HPDE6-E6E7 (cell line): ENCODE measurements around the gene LRRC23.

Experiments
- DNase-seq: peaks from one replicate; pipeline ENCODE4 v3.0.0; 2011; ENCODE audit warnings: missing footprints; ENCODE audit errors: extremely low spot score

The LRRC23 gene

DNA sequence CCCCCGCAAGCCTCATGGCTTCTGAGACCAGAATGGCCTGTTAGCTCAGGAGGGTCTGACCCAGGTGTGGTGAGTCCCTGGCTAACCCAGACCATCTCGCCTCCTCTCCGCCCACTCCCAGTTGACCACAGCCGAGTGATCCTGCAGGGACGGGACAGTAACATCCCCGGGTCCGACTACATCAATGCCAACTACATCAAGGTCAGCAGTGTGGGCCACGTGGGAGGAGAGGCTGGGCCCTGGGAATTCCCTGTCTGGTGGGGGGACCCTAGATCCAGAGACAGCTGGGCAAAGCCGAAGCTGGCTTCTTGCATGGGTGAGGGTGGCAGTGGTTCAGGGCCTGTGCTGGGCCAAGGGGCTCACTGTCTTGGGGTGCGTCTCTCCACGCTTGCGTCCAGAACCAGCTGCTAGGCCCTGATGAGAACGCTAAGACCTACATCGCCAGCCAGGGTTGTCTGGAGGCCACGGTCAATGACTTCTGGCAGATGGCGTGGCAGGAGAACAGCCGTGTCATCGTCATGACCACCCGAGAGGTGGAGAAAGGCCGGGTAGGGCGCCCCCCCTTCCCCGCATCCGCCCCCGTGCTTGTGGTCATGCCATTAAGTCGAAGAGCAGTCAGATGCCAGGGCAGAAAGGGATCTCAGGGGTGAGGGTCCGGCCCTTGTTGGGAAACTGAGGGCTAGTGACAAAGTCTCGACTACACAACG, 51.6 kb downstream of the LRRC23 start:
- no peak for DNase-seq

DNA sequence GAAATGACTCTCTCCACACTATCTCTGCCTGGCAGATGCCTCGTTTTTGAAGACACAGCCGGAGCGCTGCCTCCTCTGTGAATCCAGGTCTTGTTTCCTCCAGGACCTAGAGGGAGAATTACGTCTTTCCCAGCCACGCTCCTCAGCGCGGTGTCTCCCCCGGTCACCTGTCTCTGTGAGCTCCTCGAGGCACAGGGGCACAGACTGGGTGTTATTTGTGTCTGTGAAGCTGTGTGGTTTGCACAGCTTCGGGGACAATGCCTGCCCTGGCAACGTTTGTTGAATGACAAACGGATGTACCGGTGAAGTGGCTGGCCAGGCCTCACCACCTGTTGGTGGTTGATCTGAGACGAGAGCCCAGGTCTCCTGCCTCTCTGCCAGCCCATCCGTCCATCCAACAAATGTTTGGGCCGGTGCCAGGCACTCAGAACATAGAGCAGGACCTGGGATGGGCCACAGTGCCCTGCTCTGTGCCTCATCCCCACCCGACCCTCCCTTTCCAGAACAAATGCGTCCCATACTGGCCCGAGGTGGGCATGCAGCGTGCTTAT, 52.6 kb downstream of the LRRC23 start:
- DNase-seq = no peak

DNA sequence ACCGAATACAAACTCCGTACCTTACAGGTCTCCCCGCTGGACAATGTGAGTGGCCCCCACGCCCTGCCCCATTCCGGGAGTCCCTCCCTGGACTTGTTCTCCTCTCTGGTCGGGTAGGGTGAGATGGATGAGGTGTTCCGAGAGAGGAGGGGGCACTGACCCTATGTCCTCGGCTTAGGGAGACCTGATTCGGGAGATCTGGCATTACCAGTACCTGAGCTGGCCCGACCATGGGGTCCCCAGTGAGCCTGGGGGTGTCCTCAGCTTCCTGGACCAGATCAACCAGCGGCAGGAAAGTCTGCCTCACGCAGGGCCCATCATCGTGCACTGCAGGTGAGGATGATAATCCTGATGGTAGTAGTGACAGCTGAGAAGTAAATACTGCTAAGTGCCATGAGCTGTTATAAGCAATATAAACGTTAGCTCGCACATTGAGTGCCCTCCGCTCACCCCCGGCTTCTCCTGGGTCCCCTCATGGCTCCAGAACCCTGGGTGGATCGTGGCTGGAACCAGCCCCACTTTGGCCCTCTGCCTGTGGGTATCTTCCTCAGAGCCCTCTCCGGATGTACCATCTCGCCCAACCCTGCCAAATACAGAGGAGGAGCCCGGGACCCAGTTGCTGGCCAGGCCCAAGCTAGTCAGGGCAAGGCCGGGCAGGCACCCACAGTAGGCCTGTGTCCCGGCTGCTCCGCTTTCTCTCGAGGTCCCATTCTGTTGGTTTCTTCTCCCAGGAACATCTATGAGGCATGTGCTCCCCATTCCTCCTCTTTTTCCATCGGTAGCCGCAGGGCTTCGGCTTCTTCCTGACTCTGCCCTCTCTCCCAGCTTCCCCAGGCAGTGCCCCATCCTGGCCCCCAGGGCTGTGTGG, 53.4 kb downstream of the LRRC23 start:
- no peak for DNase-seq

DNA sequence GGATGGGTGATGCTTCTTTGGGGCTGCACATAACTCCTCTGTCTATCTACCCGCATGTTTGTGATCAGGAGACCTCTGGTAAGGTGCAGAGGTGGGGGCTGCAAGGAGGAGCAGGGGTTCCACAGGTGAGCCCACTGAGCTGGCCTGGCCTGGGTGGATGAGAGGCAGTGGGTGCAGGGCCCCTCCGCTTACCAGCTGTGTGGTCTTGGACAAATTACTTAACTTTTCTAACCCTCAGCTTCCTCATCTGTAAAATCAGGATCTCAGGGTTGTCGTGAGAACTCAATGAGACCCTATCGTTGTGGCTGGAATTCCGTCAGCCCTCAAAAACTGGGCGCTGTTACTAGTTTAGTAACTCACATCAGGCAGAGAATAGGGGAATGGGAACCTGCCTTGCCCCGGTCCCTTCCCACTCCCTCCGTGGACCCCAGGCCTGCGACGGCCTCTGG, 54.0 kb downstream of the LRRC23 start:
- no peak for DNase-seq

DNA sequence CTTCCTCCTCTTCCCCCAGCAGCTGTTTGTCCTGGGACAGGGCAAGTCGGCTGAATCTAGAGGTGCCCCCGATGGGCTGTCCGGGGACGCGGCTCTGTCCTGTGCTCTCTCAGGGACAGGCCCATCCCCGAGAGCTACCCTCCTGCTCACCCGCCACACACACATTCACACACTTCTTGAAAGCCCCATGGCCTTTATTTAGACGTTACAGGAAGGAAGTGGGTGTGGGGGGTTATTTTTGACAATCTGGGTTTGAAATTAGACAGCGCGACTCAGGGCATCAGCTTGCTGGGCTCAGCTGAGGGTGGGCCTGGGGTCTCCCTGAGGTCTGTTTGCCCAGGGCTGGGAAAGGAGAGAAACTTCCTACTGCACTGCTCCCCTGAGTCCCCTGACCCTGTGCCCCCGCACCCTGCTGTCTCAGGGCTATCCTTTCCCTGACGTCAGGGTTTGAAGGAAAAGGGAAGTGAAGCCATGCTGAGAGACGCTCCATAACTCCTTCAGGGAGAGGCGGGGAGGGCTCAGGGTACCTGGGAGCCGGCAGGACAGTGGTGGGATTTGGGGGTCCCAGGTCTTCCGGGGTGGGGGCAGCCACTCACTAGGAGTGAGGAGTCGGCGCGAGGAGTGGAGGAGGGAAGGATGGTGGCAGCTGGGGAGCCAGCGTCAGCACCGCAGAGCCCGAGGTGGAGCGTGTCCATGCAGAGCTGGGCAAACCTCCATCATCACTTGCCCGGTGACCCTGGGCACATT, 54.6 kb downstream of the LRRC23 start:
- DNase-seq = no peak

DNA sequence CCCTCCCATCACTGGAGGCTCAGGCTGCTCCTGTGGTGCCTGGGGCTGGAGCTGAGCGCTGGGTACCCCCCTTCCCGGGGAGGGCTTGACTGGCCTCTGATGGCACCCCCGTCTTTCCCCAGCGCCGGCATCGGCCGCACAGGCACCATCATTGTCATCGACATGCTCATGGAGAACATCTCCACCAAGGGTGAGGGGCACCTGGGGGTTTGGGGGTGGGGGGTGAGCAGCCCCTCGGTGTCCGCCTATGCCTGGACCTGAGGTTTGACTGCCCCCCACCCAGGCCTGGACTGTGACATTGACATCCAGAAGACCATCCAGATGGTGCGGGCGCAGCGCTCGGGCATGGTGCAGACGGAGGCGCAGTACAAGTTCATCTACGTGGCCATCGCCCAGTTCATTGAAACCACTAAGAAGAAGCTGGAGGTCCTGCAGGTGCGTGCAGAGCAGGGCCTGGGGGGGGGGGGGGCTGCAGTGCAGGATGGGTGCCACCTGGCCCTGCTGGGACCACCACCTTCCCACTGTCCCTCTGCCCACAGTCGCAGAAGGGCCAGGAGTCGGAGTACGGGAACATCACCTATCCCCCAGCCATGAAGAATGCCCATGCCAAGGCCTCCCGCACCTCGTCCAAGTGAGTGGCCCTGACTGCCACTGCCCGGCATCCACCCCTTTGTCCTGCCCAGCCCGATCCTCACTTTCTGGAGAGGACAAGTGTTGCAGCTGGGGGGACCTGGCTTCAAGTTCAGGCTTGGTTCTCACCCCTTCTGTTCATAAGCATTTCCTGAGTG, 55.4 kb downstream of the LRRC23 start:
- no peak for DNase-seq

DNA sequence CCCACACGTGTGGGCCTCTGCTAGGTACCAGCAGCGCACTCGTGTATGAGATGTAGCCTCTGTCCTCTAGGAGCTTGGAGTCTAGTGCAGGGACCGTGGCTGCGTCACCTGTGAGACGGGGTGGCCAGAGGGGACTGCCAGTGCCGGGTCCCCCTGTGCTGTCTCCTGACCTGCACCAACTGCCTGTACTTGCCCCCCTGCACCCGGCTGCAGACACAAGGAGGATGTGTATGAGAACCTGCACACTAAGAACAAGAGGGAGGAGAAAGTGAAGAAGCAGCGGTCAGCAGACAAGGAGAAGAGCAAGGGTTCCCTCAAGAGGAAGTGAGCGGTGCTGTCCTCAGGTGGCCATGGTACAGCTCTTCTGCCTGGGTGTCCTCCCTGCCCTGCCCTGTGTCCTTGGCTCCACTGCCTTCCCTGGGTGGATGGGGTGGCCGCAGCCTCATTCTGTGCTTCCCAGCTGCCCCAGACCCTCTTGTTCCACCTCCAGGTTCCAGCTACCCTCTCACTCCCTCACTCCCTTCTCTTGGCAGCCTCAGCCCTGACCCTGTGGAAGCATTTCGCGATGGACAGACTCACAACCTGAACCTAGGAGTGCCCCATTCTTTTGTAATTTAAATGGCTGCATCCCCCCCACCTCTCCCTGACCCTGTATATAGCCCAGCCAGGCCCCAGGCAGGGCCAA, 56.1 kb downstream of the LRRC23 start:
- no peak for DNase-seq

DNA sequence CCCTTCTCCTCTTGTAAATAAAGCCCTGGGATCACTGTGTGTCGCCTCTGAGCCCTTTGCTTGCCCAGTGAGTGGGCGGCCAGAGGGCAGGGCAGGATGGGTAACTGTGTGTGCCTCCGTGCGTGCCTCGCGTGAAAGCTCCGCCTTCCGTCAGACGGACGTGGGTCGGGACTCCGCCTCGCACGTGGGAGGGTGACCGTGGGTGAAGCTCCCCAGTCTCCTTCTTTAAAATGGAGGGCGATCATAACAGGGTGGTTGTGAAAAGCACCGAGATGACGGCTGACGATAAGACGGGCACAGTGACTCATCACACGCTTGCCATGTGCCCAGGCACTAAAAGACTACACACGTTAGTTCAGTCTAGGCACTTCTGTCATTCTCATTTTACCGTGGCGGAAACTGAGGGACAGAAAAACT, 56.7 kb downstream of the LRRC23 start:
- peak; percentile 60 for DNase-seq

DNA sequence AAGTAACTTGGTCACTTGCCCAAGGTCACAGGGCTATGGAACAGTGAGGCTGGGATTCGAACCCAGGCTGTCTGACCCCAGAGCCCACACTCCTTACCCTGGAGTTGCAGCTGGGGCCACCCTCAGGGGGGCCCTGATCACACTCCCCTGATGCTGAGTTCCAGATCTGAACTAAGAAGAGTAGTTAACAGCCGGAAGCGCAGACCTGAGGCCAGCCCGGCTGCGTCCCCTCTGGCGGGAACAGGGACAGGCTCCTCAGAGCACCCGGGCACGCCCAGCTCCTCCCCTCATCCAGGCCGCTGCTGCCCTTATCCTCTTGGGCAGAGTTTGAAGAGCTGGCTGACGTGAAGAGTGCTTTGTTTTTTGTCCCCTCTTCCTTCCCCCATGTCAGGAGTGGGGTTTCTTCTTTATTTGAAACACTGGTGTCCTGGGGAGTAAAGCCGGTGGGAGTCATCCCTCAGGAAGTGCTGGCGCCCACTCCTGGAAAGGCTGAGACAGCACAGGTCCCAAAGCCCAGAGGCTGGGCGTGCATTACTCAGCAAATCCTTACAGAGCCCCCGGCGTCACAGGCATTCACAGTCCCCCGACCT, 57.2 kb downstream of the LRRC23 start:
- DNase-seq = peak; percentile 49

DNA sequence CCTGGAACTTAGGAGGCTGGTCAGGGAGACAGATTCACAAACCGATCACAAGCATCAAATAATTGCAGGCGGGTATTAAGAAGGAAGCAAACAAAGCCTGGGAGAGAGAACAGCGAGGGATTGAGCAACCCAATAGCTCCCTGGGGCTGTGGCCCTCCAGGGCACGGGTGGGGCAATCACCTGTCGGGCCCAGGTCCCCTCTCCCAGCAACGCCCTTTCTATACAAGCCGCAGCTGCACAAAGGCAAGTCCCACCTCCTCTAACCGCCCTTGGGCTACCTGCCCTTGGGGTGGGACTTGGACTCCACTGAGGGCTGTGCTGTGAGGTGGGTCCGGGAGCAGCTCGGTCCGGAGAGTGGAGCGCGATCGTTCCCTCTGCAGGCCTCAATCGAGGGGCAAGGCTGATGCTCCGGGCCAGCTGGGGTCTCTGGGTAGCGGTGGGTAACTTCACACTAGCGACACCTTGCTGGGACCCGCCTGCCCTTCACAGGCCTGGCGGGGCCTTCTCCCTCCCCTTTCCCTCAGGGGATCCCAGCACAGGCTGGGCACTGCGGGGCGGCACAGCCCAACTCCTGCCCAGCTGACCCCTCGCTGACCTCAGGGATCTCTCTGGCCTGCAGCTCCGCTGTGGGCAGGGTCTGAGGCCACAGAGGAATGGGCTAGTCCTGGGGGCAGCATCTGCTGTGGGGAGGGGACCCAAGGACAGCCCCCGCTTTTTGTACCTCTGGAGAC, 57.8 kb downstream of the LRRC23 start:
- no peak for DNase-seq

DNA sequence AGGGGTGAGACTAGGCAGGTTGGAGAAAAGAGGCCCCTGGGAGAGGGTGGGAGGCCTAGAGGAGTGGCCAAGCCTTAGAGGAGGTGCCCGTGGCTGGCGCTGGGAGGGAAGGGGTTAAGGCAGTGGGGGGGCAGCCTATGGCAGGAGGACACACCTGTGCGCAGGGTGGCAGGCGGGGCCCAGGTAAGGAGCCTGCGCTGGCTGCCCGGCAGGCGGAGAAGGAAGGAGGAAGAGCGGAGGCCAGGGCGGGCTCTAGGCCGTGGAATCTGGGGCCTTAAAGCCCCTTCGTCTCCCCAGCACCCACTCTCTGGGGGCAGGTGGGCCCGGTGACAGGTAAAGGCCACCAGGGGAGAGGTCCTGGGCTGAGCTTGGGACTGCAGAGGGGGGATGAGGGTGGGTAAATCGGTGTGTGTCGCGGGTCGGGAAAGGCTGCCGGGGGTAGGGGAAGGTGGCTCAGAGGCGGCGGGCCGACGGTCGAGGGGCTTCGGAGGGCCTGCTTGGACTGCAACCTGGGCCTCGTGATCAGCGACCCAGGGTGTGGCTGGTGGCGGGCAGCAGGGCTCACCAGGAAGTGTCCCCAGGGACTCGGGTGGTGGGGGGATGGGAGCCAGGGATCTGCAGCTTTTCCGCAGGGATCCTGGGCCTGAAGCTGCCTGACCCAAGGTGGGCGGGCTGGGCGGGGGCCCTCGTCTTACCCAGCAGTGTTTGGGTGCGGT, 58.6 kb downstream of the LRRC23 start:
- peak; percentile 92 for DNase-seq
